ENCODE data around the gene ACTMAP. TPM values are rescaled to one million over a fixed set of nuclear protein-coding genes. Genes with fewer than 3 reads are reported as not detected.
A peak's percentile ranks its signal among the peaks of the same experiment; 100 is the strongest.

The ACTMAP gene
- total and polyA plus RNA-seq, 4 donors: 0.93 to 7.7 (median 3.0) TPM

GRCh38 chr19:40797963-40798682 lies 47.8 kb upstream of the ACTMAP start:
- Histone ChIP-seq H3K36me3 (ENCODE audit: control insufficient read depth in 4 of 4, insufficient read depth in 3 of 4, low read depth in 1 of 4, low read length in 3 of 4) (peaks cover 0 to 5% (median 3%) of the 10 kb centered on the region in 4 donors), H3K4me3 (ENCODE audit: low read depth in 1 of 3, low read length in 3 of 3) (peak overlapping the region; percentile 3 to 68 (median 35)), H3K27ac (ENCODE audit: low read depth in 1 of 2, low read length in 2 of 2) (peak overlapping the region; percentile 94 to 98), H3K9me3 (ENCODE audit: control insufficient read depth in 4 of 4, low read length in 3 of 4) (no peaks in the 10 kb centered on the region), H3K9ac (ENCODE audit: low read depth in 1 of 2, low read length in 2 of 2) (peak overlapping the region; percentile 56 to 88), H3K4me1 (ENCODE audit: control insufficient read depth in 4 of 4, insufficient read depth in 4 of 4, low read length in 3 of 4) (peaks cover 14 to 42% (median 38%) of the 10 kb centered on the region in 4 donors), H3K27me3 (ENCODE audit: control insufficient read depth in 4 of 4, insufficient read depth in 4 of 4, low read length in 3 of 4) (no peaks in the 10 kb centered on the region)
- WGBS: 8% methylated on average over 28 of the region's 28 CpGs
- DNase-seq (ENCODE audit: low spot score): peak; percentile 73
- TF ChIP-seq NR2F2 (IDR thresholded peaks at IDR 0.05): peak; percentile 48
- TF ChIP-seq GABPA (IDR thresholded peaks at IDR 0.05 in 1 of 2, conservative IDR thresholded peaks at IDR 0.05 in 1 of 2): no peak
- peak; percentile 45 for TF ChIP-seq ZBTB33 (IDR thresholded peaks at IDR 0.05)
- TF ChIP-seq RXRA (IDR thresholded peaks at IDR 0.05): peak; percentile 96 to 99
- TF ChIP-seq REST (IDR thresholded peaks at IDR 0.05): peak; percentile 68
- peak; percentile 15 to 67 for TF ChIP-seq RAD21 (IDR thresholded peaks at IDR 0.05)
- TF ChIP-seq HNF4A (conservative IDR thresholded peaks at IDR 0.05): peak; percentile 86 to 88
- peak; percentile 79 for TF ChIP-seq MAX (IDR thresholded peaks at IDR 0.05)
- no peak for TF ChIP-seq HNF4G (IDR thresholded peaks at IDR 0.05)
- TF ChIP-seq JUND (IDR thresholded peaks at IDR 0.05): peak in 1 of 2 donors; percentile 16
- peak; percentile 89 for TF ChIP-seq SP1 (IDR thresholded peaks at IDR 0.05)
- TF ChIP-seq EGR1 (IDR thresholded peaks at IDR 0.05; ENCODE audit: low read depth in 2 of 2): no peak
- peak; percentile 80 for TF ChIP-seq TAF1 (conservative IDR thresholded peaks at IDR 0.05)
- peak; percentile 36 for TF ChIP-seq CTCF (IDR thresholded peaks at IDR 0.05; ENCODE audit: low read depth, low read length, missing input control)
- no peak for TF ChIP-seq ATF3 (IDR thresholded peaks at IDR 0.05)
- no peak for TF ChIP-seq FOXA2 (IDR thresholded peaks at IDR 0.05)
- no peak for TF ChIP-seq FOXA1 (IDR thresholded peaks at IDR 0.05)
- TF ChIP-seq YY1 (IDR thresholded peaks at IDR 0.05): no peak

All from liver (tissue), 9 donors.